Left colon (tissue), 2 donors: ENCODE measurements around the gene BIVM. TPM values are rescaled to one million over a fixed set of nuclear protein-coding genes. Genes with fewer than 3 reads are reported as not detected.

Experiments
- ATAC-seq: fragments of 200-7000 bp; cut with Tn5 transposase; one replicate; pipeline ENCODE4 v1.9.1; 2020; ENCODE audit warnings: mild to moderate bottlenecking, moderate library complexity
- DNase-seq, 2 donors: peaks; one replicate each; pipeline ENCODE4 v3.0.0-alpha.2; 2020
- intact Hi-C, 2 donors: fragments of 100-400 bp; cut with DNase I in 1 of 2; cut with micrococcal nuclease in 1 of 2; formaldehyde crosslinking; loops; one replicate each; pipeline versions ENCODE4 v1.11.2 to v1.14.0; 2022; cut with DNase I, micrococcal nuclease
- long read RNA-seq: library from polyadenylated mRNA; unstranded; transcript quantifications from one replicate; pipeline ENCODE4 v2.0.0, GENCODE V29; 2021
- total RNA-seq, 2 donors: library from RNA; stranded (reverse); fragmentation: NEBNext Ultra II Directional; extraction: Animal tissue kit (Norgen Biotek cat#: 25700); gene quantifications; one replicate each; pipeline ENCODE4 v1.2.1, GENCODE V29; 2021
- donor health status: DM: no; HTN: no; CAD: no.
- donor health status: DM: yes; HTN: yes; CAD: no.

The BIVM gene, protein sequence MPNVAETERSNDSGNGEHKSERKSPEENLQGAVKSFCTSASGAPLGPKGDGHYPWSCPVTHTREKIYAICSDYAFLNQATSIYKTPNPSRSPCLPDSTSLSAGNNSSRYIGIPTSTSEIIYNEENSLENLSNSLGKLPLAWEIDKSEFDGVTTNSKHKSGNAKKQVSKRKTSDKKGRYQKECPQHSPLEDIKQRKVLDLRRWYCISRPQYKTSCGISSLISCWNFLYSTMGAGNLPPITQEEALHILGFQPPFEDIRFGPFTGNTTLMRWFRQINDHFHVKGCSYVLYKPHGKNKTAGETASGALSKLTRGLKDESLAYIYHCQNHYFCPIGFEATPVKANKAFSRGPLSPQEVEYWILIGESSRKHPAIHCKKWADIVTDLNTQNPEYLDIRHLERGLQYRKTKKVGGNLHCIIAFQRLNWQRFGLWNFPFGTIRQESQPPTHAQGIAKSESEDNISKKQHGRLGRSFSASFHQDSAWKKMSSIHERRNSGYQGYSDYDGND
- total RNA-seq, result 10 to 100 TPM; 14.9 to 15.1 TPM
- long read RNA-seq, partial matches to known transcripts, result 0 of 20 reads
- long read RNA-seq, other reads (novel, unspliced or antisense), result 18 of 20 reads

DNA sequence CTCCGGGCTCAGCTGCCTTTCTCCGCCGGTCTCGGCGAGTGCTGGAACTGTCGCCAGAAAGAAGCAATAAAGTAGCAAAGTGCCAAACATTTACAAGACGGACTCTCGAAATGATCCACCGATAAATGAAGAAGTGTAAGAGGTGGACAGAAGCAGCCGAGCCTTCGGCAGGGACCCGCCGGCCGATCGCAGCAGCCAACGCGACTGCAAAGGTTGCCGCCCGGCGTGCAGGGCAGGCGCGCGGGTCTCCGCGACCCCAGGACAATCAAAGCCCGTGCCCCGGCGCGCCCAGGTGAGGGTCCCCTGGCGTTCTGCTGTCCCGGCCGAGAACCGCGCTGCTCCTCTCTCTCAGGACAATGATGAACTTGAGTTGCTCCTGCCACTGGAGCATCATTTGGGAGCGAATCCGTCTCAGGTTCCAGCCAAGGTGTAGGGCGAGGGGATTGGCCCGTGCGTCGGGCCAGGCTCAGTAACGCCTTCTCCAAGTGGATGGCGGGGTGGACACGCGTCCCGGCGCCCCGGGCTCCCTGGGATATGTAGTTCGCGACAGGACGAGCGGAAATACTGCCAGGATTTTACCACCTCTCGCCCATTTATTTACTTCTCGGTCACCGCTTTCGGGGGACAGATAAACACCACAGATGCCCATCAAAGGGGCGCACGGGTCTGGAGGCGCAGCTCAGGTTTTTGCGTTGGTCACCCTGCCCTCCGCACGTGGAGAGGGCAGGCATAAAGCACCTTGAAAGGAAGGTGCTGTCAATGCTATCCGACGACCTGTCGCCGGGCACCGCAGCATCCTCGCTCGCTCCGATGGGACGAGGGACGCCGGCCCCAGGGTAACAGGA, at the start of gene BIVM, which contains the start of gene POGLUT2:
BIVM (plus strand) TSS at position 539 of the 845 bp plus-strand sequence. CDS start 8,149 bp downstream, outside the sequence.
POGLUT2 (minus strand) TSS at position 396 of the 845 bp plus-strand sequence; CDS start at position 90, 306 bp downstream.
- ATAC-seq, result peak; percentile 92
- peak; percentile 89 to 93 for DNase-seq
- intact Hi-C loops, result no loop called here

DNA sequence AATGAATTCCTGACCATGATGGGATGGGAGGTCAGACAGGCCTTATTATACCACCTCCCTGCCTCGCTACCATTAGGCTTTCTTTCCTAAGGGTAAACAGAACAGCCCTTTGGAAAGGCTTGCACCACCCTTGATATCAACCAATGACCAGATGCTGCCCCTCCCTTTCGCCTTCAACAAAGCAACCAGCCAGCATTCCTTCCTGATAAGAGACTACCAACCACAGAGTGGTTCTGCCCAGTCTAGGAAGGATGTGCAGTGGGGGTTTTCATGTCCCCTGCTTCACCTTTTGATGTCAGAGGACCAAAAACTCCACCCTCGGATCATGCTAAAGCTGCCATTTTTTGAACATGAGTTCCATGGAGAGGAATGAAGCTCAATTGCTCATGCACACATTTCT, 47.0 kb upstream of the BIVM start:
- no peak for ATAC-seq
- intact Hi-C loops, result no loop called here

DNA sequence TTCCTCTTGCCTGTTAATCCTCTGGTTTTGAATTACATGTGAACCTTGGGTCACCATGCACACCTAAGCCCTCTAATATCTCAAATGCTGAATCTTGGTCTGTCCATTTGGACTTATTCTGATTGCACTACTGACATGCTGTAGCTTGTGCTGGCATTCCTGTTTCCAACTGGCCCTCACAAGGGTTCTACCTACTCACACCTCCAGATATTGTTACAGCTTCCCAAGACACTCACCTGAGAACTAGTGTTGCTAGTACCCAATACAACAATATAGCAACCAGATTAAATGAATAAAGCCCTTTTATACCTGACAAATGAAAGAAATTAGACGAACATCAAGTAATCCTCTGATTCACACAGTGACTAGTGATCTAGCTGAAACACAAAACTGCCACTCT, 41.9 kb upstream of the BIVM start:
- ATAC-seq (no peak), DNase-seq (no peak)
- intact Hi-C loops, result no loop called here

More for the DNA sequence above, 47.0 kb upstream of the BIVM start:
- no peak for DNase-seq

DNA sequence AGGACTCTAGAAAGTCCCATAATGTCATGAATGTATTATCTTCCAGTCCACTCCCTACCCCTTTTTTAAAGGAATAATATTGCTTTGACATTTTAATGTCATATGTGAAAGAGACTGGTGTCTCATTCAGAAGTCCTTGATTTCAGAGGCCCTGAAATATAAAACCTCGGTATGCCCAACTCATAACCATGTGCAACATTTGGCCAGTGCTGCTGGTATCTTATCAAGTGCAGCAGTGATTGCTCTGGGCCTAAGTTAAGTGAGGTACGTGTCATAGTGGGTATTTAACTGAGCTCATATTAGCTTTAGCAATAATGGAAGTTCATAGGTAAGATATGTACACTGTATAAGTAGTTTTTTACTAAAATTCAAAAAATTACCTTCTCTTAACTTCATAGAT, 40.1 kb upstream of the BIVM start:
- DNase-seq (no peak), ATAC-seq (no peak)
- intact Hi-C loops, result no loop called here

GRCh38 chr13:102761071-102761470, 37.8 kb upstream of the BIVM start:
- DNase-seq (no peak), ATAC-seq (no peak)
- intact Hi-C loops, result no loop called here

- ATAC-seq (no peak), DNase-seq (no peak)
- intact Hi-C loops, result no loop called here
Measured at GRCh38 chr13:102763741-102764140, 35.2 kb upstream of the BIVM start.

DNA sequence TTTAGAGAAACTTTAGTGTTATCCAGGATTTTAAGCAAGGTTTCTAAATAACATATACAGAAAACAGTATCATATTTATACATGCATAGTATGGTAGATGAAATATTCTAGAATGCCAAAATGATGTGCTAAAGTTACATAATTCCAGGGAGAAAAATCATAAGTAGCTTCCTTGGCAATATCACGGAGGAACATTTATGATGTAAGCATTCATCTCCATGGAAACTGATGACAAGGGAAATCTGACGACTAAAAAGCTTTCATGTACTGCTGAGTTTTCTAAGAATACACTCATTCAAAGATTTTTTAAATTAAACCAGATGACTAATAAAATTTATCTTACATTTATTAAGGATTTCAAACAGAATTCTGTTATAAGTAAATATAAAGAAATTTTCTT, 30.0 kb upstream of the BIVM start:
- intact Hi-C loops, result no loop called here
- DNase-seq (no peak), ATAC-seq (no peak)

DNA sequence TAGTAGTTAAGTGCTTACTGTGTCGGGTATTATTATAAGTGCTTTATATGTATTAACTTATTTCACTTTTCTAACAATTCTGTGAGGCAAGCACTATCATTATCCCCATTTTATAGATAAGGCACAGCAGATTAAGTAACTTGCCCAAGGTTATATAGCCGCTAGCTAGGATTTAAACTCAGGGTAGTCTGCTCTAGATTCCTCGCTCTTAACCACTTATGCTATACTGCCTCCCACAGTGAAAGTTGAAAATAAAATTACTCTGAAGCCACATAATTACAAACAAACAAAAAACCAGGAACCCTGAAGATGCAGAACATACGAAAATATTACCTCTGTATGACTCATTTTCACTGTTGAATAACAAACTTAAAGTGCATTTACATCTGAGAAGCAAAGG, 29.2 kb upstream of the BIVM start:
- intact Hi-C loops, result no loop called here
- ATAC-seq, result no peak
- no peak for DNase-seq

GRCh38 chr13:102770435-102770834, 28.5 kb upstream of the BIVM start:
- intact Hi-C loops, result no loop called here
- no peak for ATAC-seq

GRCh38 chr13:102771298-102772041, 27.4 kb upstream of the BIVM start:
- intact Hi-C loops, result no loop called here
- no peak for DNase-seq
- no peak for ATAC-seq

More at GRCh38 chr13:102770435-102770834, 28.5 kb upstream of the BIVM start:
- DNase-seq, result no peak

DNA sequence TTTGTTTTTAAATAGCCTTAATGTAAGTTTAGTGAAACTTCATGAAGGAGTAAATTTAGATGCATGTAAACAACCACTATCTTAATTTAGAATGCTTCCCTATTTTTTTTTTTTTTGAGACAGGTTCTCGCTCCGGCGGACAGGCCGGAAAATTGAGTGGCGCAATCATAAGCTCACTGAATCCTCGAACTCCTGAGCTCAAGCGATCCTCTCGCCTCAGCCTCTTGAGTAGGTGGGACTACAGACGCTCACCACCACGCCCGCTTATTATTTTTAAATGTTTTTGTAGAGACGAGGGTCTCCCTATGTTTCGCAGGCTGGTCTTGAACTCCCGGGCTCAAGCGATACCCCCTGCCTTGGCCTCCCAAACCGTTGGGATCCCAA, 26.9 kb upstream of the BIVM start:
- intact Hi-C loops, result no loop called here
- ATAC-seq (no peak), DNase-seq (no peak)

DNA sequence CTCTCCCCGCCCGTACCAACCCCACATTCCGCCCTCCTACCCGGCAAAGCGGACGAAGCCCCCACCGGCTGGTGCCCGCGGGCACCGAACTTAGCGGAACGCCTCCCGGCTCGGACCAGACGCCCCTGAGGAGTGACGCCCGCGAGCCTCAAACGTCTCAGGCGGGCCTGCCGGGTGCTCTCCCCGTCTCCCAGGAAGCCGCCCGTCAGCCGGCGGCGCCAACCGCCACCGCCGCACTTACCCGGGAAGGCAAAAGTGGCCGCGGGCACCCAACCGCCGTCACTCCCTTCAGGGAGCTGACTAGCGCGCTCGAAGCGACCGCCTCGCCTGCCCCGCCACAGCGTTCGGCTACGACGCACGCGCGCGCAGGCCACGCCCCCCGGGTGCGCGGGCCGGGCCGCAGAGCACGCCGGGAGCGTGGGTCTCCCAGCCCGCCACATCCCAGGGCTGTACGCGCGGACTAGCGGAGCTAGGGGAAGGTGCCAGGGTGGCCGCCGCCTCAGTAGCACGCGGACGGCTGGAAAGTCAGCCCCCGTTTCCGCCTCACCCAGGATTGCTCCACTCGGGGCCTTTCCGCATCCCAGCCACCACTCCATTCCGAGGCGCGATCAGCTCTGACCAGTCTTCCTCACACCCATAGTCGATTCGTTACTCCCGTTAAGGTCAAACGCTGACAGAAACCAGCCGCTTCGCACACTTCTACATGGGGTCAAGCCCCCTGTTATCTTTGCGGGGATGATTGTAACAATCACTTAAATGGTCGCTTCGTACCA, 25.3 kb upstream of the BIVM start, which contains the start of gene TEX30:
TEX30 (minus strand) TSS at position 346 of the 773 bp plus-strand sequence. CDS start 3,760 bp downstream, outside the sequence.
- ATAC-seq (peak; percentile 99), DNase-seq (peak; percentile 77 to 88)
- intact Hi-C loops, result no loop called here

- peak in 1 of 2 donors; percentile 37 for DNase-seq
- ATAC-seq, result no peak
- intact Hi-C loops, result no loop called here
Measured at GRCh38 chr13:102774214-102774568, 24.7 kb upstream of the BIVM start.

DNA sequence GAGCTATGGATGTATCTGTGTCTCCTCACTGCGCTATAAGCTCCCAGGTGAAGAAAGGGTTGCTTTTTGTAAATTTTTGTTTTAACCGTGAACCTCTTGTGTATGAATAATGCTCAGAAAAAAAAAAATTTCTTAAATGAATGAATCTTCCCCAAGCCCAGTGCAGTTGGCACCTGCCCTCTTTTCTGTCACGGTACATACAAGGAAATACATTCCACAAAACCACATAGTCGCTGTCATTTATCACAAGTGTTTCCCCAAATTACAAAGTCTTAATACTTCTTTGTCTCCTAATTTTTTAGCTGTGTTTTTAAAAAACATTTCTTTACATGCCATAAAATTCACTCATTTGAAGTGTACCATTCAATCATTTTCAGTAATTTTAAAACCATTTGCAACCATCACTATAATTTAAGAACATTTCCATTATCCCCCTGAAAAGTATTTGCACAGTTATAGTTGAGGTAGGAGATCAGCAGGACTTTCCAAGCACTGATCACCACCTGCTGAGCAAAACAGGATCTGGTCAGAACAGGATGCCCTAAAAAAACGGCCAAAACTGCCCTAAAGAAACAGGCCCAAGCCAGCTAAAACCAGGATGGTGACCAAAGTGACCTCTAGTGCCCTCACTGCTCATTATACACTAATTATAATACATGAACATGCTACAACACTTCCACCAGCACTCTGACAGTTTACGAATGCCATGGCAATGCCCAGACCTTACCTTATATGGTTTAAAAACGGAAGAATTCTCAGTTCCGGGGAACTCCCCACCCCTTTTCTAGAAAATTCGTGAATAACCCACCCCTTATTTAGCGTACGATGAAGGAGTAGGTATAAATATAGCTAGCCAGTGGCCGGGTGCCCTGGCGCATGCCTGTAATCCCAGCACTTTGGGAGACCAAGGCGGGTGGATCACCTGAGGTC, 24.1 kb upstream of the BIVM start:
- no peak for DNase-seq
- no peak for ATAC-seq
- intact Hi-C loops, result no loop called here

- no peak for ATAC-seq
- no peak for DNase-seq
- intact Hi-C loops, result no loop called here
Measured at GRCh38 chr13:102776271-102776670, 22.6 kb upstream of the BIVM start.

DNA sequence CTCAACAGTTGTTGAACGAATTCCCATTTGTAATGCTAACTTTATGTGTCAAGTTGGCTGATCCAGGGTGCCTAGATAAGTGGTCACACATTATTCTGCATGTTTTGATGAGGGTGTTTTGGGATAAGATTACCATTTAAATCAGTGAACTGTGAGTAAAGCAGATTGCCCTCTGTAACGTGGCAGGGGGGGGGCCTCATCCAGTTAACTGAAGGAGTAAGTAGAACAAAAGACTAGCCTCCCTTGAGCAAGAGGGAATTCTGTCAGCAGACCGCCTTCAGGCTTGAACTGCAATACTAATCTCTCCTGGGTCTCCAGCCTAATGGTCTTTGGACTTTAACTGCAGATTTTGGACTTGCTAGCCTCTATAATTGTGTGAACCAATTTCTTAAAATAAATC, 21.2 kb upstream of the BIVM start:
- DNase-seq (no peak), ATAC-seq (no peak)
- intact Hi-C loops, result no loop called here
